ENCODE measurements around the gene CPNE6.
"Not testable (repeated sequence)": the region's sequence is repeated elsewhere in the genome, so short reads cannot be mapped to it uniquely, and the experiment has no call there.

Gene CPNE6

DNA sequence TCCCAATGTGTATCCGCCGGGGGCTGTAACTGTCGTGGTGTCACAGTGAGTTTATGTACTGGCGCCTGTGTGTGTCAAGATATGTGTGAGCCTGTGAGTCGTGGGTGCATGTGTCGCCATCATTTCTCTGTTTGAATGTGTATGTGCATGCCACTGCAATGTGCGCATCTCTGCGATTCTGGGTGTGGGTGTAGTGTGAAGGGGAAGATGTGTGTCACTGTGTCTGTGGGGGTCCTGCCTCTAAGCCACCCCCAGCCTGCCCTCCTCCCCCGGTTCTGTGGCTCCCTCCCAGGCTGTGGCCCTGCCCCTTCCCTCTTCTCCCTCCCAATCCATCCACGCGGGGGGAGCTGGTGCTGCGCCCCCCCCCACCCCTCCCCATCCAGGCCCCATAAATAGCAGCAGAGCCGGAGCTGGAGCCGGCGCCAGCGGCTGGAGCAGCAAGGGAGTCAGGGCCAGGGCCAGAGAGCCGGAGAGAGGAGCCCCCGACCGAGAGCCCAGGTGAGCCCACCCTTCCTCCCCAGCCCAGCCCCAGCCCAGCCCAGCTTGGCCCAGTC is at the start of gene CPNE6:
TSS of gene CPNE6 (plus strand) at position 419 of the 554 bp plus-strand sequence. CDS start 1,375 bp downstream, outside the sequence.
- Mint-ChIP-seq H3K4me3 (no peak within 1 kb of the TSS), H3K4me1 (peaks cover 31% of the 10 kb centered on the region), H3K27me3 (ENCODE audit: low read depth, poor library complexity) (peaks cover 30% of the 10 kb centered on the region), H3K9me3 (no peaks in the 10 kb centered on the region), H3K36me3 (ENCODE audit: low read depth) (no peaks in the 10 kb centered on the region), H3K27ac (peak within 1 kb of the TSS; percentile 26)
- no peak for DNase-seq
- TF ChIP-seq, protein P1, sequence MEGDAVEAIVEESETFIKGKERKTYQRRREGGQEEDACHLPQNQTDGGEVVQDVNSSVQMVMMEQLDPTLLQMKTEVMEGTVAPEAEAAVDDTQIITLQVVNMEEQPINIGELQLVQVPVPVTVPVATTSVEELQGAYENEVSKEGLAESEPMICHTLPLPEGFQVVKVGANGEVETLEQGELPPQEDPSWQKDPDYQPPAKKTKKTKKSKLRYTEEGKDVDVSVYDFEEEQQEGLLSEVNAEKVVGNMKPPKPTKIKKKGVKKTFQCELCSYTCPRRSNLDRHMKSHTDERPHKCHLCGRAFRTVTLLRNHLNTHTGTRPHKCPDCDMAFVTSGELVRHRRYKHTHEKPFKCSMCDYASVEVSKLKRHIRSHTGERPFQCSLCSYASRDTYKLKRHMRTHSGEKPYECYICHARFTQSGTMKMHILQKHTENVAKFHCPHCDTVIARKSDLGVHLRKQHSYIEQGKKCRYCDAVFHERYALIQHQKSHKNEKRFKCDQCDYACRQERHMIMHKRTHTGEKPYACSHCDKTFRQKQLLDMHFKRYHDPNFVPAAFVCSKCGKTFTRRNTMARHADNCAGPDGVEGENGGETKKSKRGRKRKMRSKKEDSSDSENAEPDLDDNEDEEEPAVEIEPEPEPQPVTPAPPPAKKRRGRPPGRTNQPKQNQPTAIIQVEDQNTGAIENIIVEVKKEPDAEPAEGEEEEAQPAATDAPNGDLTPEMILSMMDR (IDR thresholded peaks at IDR 0.05) = no peak

- H3K27ac Mint-ChIP-seq; H3K36me3 Mint-ChIP-seq (ENCODE audit: low read depth); H3K4me3 Mint-ChIP-seq; DNase-seq; H3K27me3 Mint-ChIP-seq (ENCODE audit: low read depth, poor library complexity); H3K4me1 Mint-ChIP-seq: not testable (repeated sequence)
- H3K9me3 Mint-ChIP-seq = peaks cover 61% of the 10 kb centered on the region
These were observed 46.4 kb upstream of the CPNE6 start for GRCh38 chr14:24024939-24025418.

- H3K27me3 Mint-ChIP-seq (ENCODE audit: low read depth, poor library complexity); H3K36me3 Mint-ChIP-seq (ENCODE audit: low read depth); H3K27ac Mint-ChIP-seq; DNase-seq; H3K4me3 Mint-ChIP-seq; H3K4me1 Mint-ChIP-seq: not testable (repeated sequence)
- H3K9me3 Mint-ChIP-seq = peaks cover 80% of the 10 kb centered on the region
These were observed 41.7 kb upstream of the CPNE6 start for GRCh38 chr14:24029687-24030086.

GRCh38 chr14:24031331-24031730 is 40.0 kb upstream of the CPNE6 start:
- not testable (repeated sequence) for H3K36me3 Mint-ChIP-seq (ENCODE audit: low read depth); DNase-seq; H3K27me3 Mint-ChIP-seq (ENCODE audit: low read depth, poor library complexity); H3K4me1 Mint-ChIP-seq; H3K27ac Mint-ChIP-seq; H3K4me3 Mint-ChIP-seq
- H3K9me3 Mint-ChIP-seq = peaks cover 70% of the 10 kb centered on the region

- H3K36me3 Mint-ChIP-seq (ENCODE audit: low read depth) = no peaks in the 10 kb centered on the region
- no peak for DNase-seq
- H3K27ac Mint-ChIP-seq = no peak overlapping the region
- TF ChIP-seq, protein P1 (IDR thresholded peaks at IDR 0.05) = no peak
- peaks cover 55% of the 10 kb centered on the region for H3K9me3 Mint-ChIP-seq
- H3K4me1 Mint-ChIP-seq = peaks cover 8% of the 10 kb centered on the region
- no peak overlapping the region for H3K4me3 Mint-ChIP-seq
- peaks cover 4% of the 10 kb centered on the region for H3K27me3 Mint-ChIP-seq (ENCODE audit: low read depth, poor library complexity)
These were observed 38.5 kb upstream of the CPNE6 start for GRCh38 chr14:24032727-24033418.

DNA sequence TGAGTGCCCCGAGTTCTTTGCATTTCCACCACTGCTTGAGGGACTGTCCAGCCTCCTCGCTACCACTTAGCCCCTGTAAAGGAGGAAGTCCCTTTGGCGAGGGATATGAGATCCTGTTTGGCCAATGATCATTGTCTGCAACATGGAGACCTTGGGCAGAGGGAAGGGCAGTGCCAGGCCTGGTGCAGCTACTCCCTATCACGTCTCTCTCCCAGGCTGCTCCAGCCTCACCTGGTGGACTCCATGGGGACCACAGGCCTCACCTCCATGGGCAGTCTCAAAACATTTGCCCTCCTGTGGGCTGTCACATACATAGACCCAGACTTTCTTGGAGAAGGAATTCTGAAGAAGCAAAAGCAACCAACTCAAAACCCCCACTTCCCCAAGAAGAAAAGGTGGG is 35.6 kb upstream of the CPNE6 start:
- not testable (repeated sequence) for H3K4me1 Mint-ChIP-seq; H3K36me3 Mint-ChIP-seq (ENCODE audit: low read depth); H3K27ac Mint-ChIP-seq; DNase-seq
- H3K27me3 Mint-ChIP-seq (ENCODE audit: low read depth, poor library complexity) = peaks cover 10% of the 10 kb centered on the region
- peak overlapping the region; percentile 94 for H3K4me3 Mint-ChIP-seq
- H3K9me3 Mint-ChIP-seq = peaks cover 30% of the 10 kb centered on the region

DNA sequence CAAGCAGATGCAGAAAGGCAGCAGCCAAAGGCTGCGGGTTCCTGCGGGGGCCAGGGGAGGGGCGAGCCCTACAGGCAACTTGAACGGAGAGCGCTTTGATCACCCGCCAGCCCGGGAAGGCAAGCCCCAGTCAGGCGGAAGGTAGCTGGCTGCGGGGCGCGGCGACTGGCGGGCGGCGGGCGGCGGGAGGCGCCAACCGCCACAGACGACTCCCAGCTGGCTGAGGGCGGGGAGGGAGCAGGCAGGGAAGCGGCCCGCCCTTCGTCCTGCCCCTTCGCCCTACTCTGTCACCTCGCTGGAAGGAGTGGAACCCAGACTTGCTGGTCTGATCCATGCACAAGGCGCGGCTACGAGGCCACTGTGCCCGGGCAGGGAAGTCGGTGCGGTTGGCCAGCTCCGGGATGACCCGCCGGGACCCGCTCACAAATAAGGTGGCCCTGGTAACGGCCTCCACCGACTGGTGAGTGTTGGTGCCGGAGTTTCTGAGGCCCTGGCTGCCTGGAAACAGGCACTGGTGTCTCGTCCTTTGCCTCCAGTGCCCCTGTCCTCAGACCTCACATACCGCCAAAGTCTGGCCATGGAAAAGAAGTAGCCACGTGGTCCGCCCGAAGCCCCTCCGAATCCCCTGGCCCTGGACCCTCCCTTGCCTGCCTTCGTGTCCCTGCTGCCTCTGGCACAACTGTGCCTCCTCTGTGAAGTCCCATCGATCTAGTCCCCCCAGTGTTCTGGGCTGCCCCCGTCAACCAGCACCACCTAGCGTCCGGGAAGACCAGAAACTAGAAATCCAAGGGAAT is 35.0 kb upstream of the CPNE6 start:
- peak; percentile 82 for DNase-seq
- Mint-ChIP-seq H3K9me3 (peaks cover 24% of the 10 kb centered on the region), H3K4me1 (peaks cover 8% of the 10 kb centered on the region), H3K27me3 (ENCODE audit: low read depth, poor library complexity) (peaks cover 13% of the 10 kb centered on the region), H3K36me3 (ENCODE audit: low read depth) (no peaks in the 10 kb centered on the region), H3K27ac (peak overlapping the region; percentile 88), H3K4me3 (peak overlapping the region; percentile 94)
- TF ChIP-seq, protein P1 (IDR thresholded peaks at IDR 0.05) = peak; percentile 64

DNA sequence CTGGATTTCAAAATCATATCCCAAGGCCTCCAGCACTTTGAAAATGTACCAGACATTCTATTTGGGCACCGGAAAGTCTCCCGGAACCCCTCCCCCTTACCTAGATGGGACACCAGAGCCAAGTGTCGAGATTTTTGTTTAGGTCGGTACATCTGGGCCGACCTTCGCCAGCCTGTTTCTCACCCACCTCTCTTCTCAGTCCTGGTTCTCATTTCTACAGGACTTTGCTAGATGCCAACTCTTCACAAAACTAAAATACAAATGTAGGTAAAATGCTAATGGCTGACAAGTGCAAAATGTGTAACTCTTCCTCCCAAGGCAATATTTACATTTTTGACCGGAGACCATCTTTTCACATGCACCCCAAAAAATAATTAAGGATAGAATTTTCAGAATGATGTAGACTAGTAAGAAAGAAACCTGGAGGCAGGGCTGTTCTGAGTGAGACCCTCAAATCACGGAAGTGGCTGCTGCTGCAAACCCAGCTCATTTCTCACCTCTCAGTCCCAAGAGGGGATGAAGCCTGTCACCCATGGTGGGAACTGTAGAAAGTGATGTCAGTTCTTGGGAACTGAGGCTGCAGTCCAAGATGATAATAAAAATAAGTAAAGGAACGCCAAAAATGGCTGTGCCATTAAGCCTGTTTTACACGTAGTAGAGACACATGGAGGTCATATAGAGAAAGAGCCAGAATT is 34.3 kb upstream of the CPNE6 start:
- Mint-ChIP-seq H3K27ac (peak overlapping the region; percentile 88), H3K27me3 (ENCODE audit: low read depth, poor library complexity) (peaks cover 16% of the 10 kb centered on the region), H3K9me3 (peaks cover 16% of the 10 kb centered on the region), H3K4me3 (peak overlapping the region; percentile 94)
- not testable (repeated sequence) for DNase-seq; H3K4me1 Mint-ChIP-seq; H3K36me3 Mint-ChIP-seq (ENCODE audit: low read depth)
